Esophagus muscularis mucosa (tissue), 4 donors: Measurements from ENCODE around the gene XYLT1.

Experiments used
- CTCF ChIP-seq, 3 experiments: fragments of 200-600 bp in 2 of 3; fragments of 450-650 bp in 1 of 3; sonication (generic) in 2 of 3; IDR thresholded peaks; one replicate each; pipeline ENCODE4 v1.5.1; 2017 to 2019; ENCODE audit warnings: antibody characterized with exemption in 3 of 3, mild to moderate bottlenecking in 2 of 3, moderate library complexity in 1 of 3
- EP300 ChIP-seq: sonication (generic); formaldehyde crosslinking; IDR thresholded peaks from one replicate; pipeline ENCODE4 v1.6.1; 2017; ENCODE audit warnings: antibody characterized with exemption
- POLR2A ChIP-seq: fragments of 450-650 bp; IDR thresholded peaks from one replicate; pipeline ENCODE4 v1.6.1; 2017; ENCODE audit warnings: antibody characterized with exemption, moderate library complexity, mild to moderate bottlenecking, low read depth
- POLR2AphosphoS5 ChIP-seq, 2 donors: sonication (generic); formaldehyde crosslinking; IDR thresholded peaks; one replicate each; pipeline ENCODE4 v1.6.1; 2017; ENCODE audit warnings: antibody characterized with exemption in 2 of 2

GRCh38 chr16:17448640-17449638 lies 21.8 kb downstream of the XYLT1 start:
- TF ChIP-seq CTCF (IDR thresholded peaks at IDR 0.05): no peak
- TF ChIP-seq POLR2AphosphoS5 (IDR thresholded peaks at IDR 0.05): no peak
- no peak for TF ChIP-seq POLR2A
- TF ChIP-seq EP300: no peak
